Neuronal stem cell (in vitro differentiated cells): ENCODE results near the gene NPC1L1.

Experiments
- DNase-seq: peaks from one replicate; pipeline ENCODE4 v3.0.0-alpha.2; 2013; ENCODE audit warnings: low spot score
- H2AFZ ChIP-seq: one replicate; pipeline ENCODE4 v1.6.1; 2013; ENCODE audit warnings: mild to moderate bottlenecking, low read length, inconsistent platforms
- H2AK5ac ChIP-seq: 2 replicates; pipeline ENCODE4 v1.6.1; 2013; ENCODE audit warnings: low read depth, mild to moderate bottlenecking, inconsistent platforms, low read length, moderate library complexity, mixed read lengths
- H2BK120ac ChIP-seq: 2 replicates; pipeline ENCODE4 v1.6.1; 2013; ENCODE audit warnings: low read depth, mild to moderate bottlenecking, inconsistent platforms, low read length, moderate library complexity, mixed read lengths
- H2BK12ac ChIP-seq: one replicate; pipeline ENCODE4 v1.6.1; 2013; ENCODE audit warnings: low read length, inconsistent platforms
- H2BK15ac ChIP-seq: 2 replicates; pipeline ENCODE4 v1.6.1; 2013; ENCODE audit warnings: mild to moderate bottlenecking, low read length, inconsistent platforms, mixed read lengths
- H2BK5ac ChIP-seq: one replicate; pipeline ENCODE4 v1.6.1; 2013; ENCODE audit warnings: inconsistent platforms, mild to moderate bottlenecking, low read length, moderate library complexity
- H3K14ac ChIP-seq: one replicate; pipeline ENCODE4 v1.6.1; 2013; ENCODE audit warnings: low read length, inconsistent platforms
- H3K18ac ChIP-seq: 2 replicates; pipeline ENCODE4 v1.6.1; 2013; ENCODE audit warnings: low read length, inconsistent platforms
- H3K23ac ChIP-seq: 2 replicates; pipeline ENCODE4 v1.6.1; 2013; ENCODE audit warnings: low read depth, mild to moderate bottlenecking, mixed read lengths, low read length, inconsistent platforms; ENCODE audit not compliant: poor library complexity
- H3K27ac ChIP-seq: replicated peaks from 3 replicates; pipeline ENCODE4 v1.5.1; 2013; ENCODE audit warnings: low read length, inconsistent platforms
- H3K27me3 ChIP-seq, 3 experiments: 2 replicates each; pipeline ENCODE4 v1.6.1; 2013; ENCODE audit warnings: low read length in 3 of 3, mild to moderate bottlenecking in 2 of 3, inconsistent platforms in 1 of 3, low read depth in 1 of 3, mixed read lengths in 1 of 3, moderate library complexity in 1 of 3; ENCODE audit not compliant: control insufficient read depth in 3 of 3, insufficient read depth in 3 of 3
- H3K36me3 ChIP-seq, 2 donors: replicated peaks in 1 of 2; 2 replicates each; pipeline ENCODE4 v1.6.1; 2013; ENCODE audit warnings: low read length in 2 of 2; ENCODE audit not compliant: control insufficient read depth in 2 of 2, insufficient read depth in 2 of 2
- H3K4ac ChIP-seq: 2 replicates; pipeline ENCODE4 v1.6.1; 2013; ENCODE audit warnings: inconsistent platforms, mild to moderate bottlenecking, low read length, moderate library complexity
- H3K4me1 ChIP-seq, 2 donors: 1 replicate in 1 of 2; 2 replicates in 1 of 2; pipeline ENCODE4 v1.6.1; 2013; ENCODE audit warnings: low read length in 2 of 2, low read depth in 1 of 2; ENCODE audit not compliant: control insufficient read depth in 2 of 2, insufficient read depth in 1 of 2
- H3K4me2 ChIP-seq: one replicate; pipeline ENCODE4 v1.6.1; 2013; ENCODE audit warnings: mild to moderate bottlenecking, low read length, inconsistent platforms; ENCODE audit not compliant: insufficient read depth, poor library complexity, severe bottlenecking
- H3K4me3 ChIP-seq, 2 donors: 2 replicates each; pipeline ENCODE4 v1.5.1; 2013; ENCODE audit warnings: low read length in 2 of 2, mild to moderate bottlenecking in 2 of 2, inconsistent platforms in 1 of 2, moderate library complexity in 1 of 2
- H3K79me1 ChIP-seq: one replicate; pipeline ENCODE4 v1.6.1; 2013; ENCODE audit warnings: low read depth, mild to moderate bottlenecking, inconsistent platforms, low read length, moderate library complexity
- H3K9ac ChIP-seq: one replicate; pipeline ENCODE4 v1.6.1; 2013; ENCODE audit warnings: mild to moderate bottlenecking, low read depth, low read length, inconsistent platforms; ENCODE audit not compliant: poor library complexity
- H3K9me3 ChIP-seq, 2 donors: replicated peaks in 1 of 2; 2 replicates each; pipeline versions ENCODE3 to v1.6.1; 2013; ENCODE audit warnings: low read length in 2 of 2, mild to moderate bottlenecking in 2 of 2, inconsistent platforms in 1 of 2, low read depth in 1 of 2, mixed read lengths in 1 of 2, moderate library complexity in 1 of 2; ENCODE audit not compliant: control insufficient read depth in 2 of 2, insufficient read depth in 1 of 2
- H4K8ac ChIP-seq: one replicate; pipeline ENCODE4 v1.6.1; 2013; ENCODE audit warnings: low read depth, mild to moderate bottlenecking, inconsistent platforms, low read length, moderate library complexity
- H4K91ac ChIP-seq: one replicate; pipeline ENCODE4 v1.6.1; 2013; ENCODE audit warnings: low read length, low read depth, mild to moderate bottlenecking, inconsistent platforms; ENCODE audit not compliant: poor library complexity
- WGBS, 2 donors: extraction: QIAGEN DNeasy Blood & Tissue Kit; methylation state at CpG; one replicate each; pipeline ENCODE4 v1.1.7; 2013; ENCODE audit warnings: missing lambda C conversion rate in 2 of 2, mixed read lengths in 1 of 2; ENCODE audit not compliant: insufficient read length in 2 of 2, insufficient replicate concordance in 1 of 2; ENCODE audit errors: extremely low coverage in 2 of 2; 5-methylcytosine and 5-hydroxymethylcytosine counted together

NPC1L1 gene

GRCh38 chr7:44471850-44472249, 69.3 kb downstream of the NPC1L1 start:
- H3K36me3 ChIP-seq: peaks cover 21 to 97% of the 10 kb centered on the region in 2 donors

GRCh38 chr7:44471436-44471835, 69.7 kb downstream of the NPC1L1 start:
- Histone ChIP-seq H4K8ac (no peak overlapping the region), H3K4me3 (no peak overlapping the region), H3K4me2 (no peak overlapping the region), H3K27ac (no peak overlapping the region), H2AK5ac (no peak overlapping the region), H2BK5ac (no peak overlapping the region), H2BK12ac (no peak overlapping the region), H2BK15ac (no peak overlapping the region), H3K4ac (no peak overlapping the region), H3K14ac (no peak overlapping the region), H3K79me1 (no peaks in the 10 kb centered on the region), H2AFZ (no peak overlapping the region), H3K4me1 (peaks cover 0 to 8% of the 10 kb centered on the region in 2 donors), H3K36me3 (peaks cover 20 to 97% of the 10 kb centered on the region in 2 donors), H3K18ac (no peak overlapping the region), H3K9me3 (no peaks in the 10 kb centered on the region), H4K91ac (no peak overlapping the region), H3K27me3 (no peaks in the 10 kb centered on the region), H2BK120ac (no peak overlapping the region), H3K9ac (no peak overlapping the region), H3K23ac (no peak overlapping the region)
- no peak for DNase-seq
- no CpG with 5 or more reads among the region's 1 CpG for WGBS, 2 donors

More at GRCh38 chr7:44471850-44472249, 69.3 kb downstream of the NPC1L1 start:
- H3K4me1 ChIP-seq: peaks cover 0 to 8% of the 10 kb centered on the region in 2 donors
- no peak overlapping the region for H3K23ac ChIP-seq
- DNase-seq: no peak
- H2AK5ac ChIP-seq: no peak overlapping the region
- H3K4ac ChIP-seq: no peak overlapping the region
- no peak overlapping the region for H2BK15ac ChIP-seq
- no peak overlapping the region for H2BK5ac ChIP-seq
- no peak overlapping the region for H3K4me3 ChIP-seq
- H2BK12ac ChIP-seq: no peak overlapping the region
- no peak overlapping the region for H3K14ac ChIP-seq
- no peak overlapping the region for H4K8ac ChIP-seq
- no peaks in the 10 kb centered on the region for H3K27me3 ChIP-seq
- H3K9ac ChIP-seq: no peak overlapping the region
- H3K4me2 ChIP-seq: no peak overlapping the region
- no peak overlapping the region for H2AFZ ChIP-seq
- no peak overlapping the region for H3K18ac ChIP-seq
- no peak overlapping the region for H4K91ac ChIP-seq
- H3K9me3 ChIP-seq: no peaks in the 10 kb centered on the region
- H3K27ac ChIP-seq: no peak overlapping the region
- no peaks in the 10 kb centered on the region for H3K79me1 ChIP-seq
- WGBS, 2 donors: no CpG with 5 or more reads among the region's 3 CpGs
- H2BK120ac ChIP-seq: no peak overlapping the region

GRCh38 chr7:44470628-44471245, 70.4 kb downstream of the NPC1L1 start:
- Histone ChIP-seq H3K14ac (no peak overlapping the region), H2AFZ (no peak overlapping the region), H3K4me1 (peaks cover 0 to 8% of the 10 kb centered on the region in 2 donors), H3K23ac (no peak overlapping the region), H3K4ac (no peak overlapping the region), H3K9me3 (no peaks in the 10 kb centered on the region), H2BK5ac (no peak overlapping the region), H2AK5ac (no peak overlapping the region), H3K4me3 (no peak overlapping the region), H2BK120ac (no peak overlapping the region), H3K27ac (no peak overlapping the region), H3K79me1 (no peaks in the 10 kb centered on the region), H3K18ac (no peak overlapping the region), H2BK15ac (no peak overlapping the region), H2BK12ac (no peak overlapping the region), H3K36me3 (peaks cover 16 to 97% of the 10 kb centered on the region in 2 donors), H4K91ac (no peak overlapping the region), H3K4me2 (no peak overlapping the region), H3K27me3 (no peaks in the 10 kb centered on the region), H3K9ac (no peak overlapping the region), H4K8ac (no peak overlapping the region)
- no CpG with 5 or more reads among the region's 5 CpGs for whole genome bisulfite sequencing, 2 donors
- no peak for DNase-seq

GRCh38 chr7:44470135-44470479, 71.0 kb downstream of the NPC1L1 start:
- no peak overlapping the region for H2BK15ac ChIP-seq
- no peak overlapping the region for H4K8ac ChIP-seq
- H3K4me1 ChIP-seq: peaks cover 0 to 8% of the 10 kb centered on the region in 2 donors
- no peak overlapping the region for H3K18ac ChIP-seq
- no peak overlapping the region for H3K4me3 ChIP-seq
- H3K9me3 ChIP-seq: no peaks in the 10 kb centered on the region
- H2BK5ac ChIP-seq: no peak overlapping the region
- no peaks in the 10 kb centered on the region for H3K27me3 ChIP-seq
- H3K79me1 ChIP-seq: no peaks in the 10 kb centered on the region
- no peak overlapping the region for H2BK120ac ChIP-seq
- no peak overlapping the region for H3K4me2 ChIP-seq
- H3K4ac ChIP-seq: no peak overlapping the region
- no peak overlapping the region for H3K9ac ChIP-seq
- no peak overlapping the region for H2BK12ac ChIP-seq
- no CpG with 5 or more reads among the region's 2 CpGs for WGBS, 2 donors
- DNase-seq: no peak
- H3K14ac ChIP-seq: no peak overlapping the region
- no peak overlapping the region for H4K91ac ChIP-seq
- H2AFZ ChIP-seq: no peak overlapping the region
- H2AK5ac ChIP-seq: no peak overlapping the region
- no peak overlapping the region for H3K23ac ChIP-seq
- H3K27ac ChIP-seq: no peak overlapping the region
- peaks cover 18 to 96% of the 10 kb centered on the region in 2 donors for H3K36me3 ChIP-seq
